GM18861 (cell line): ENCODE data around the gene UBAC2.

Experiments
- ATAC-seq: cut with Tn5 transposase; IDR thresholded peaks from one replicate; pipeline ENCODE4 v1.9.1; 2021; ENCODE audit not compliant: unreplicated experiment

Gene UBAC2

GRCh38 chr13:99307648-99308339 lies 107.1 kb downstream of the UBAC2 start:
- no peak for ATAC-seq

DNA sequence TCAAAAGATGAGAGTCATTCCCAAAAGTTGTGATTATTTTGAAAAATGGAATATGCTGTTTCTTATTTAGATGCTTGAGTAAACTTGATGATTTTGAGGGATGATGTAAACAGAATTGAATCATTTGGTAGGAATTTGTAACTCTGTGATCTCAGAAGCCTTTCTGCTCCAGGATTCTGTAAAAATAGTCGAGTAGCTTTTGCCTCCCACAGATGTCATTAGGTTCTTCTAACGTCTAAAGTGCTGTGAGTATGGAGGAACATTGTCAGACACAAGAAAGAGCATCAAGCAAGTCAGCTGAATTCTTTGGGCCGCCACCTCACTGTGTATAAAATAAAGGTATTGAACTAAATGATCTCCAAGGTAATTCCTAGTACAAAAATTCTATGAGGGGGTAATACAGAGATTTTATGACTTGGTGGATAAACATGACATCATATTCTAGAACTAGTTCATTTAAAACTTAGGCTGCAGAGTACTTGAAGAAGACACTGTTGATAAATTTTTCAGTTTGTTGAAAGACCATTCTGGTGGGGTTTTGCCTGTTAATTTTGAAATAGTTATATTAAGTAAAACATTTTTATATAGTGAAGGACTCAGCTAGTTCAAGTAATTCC lies 107.9 kb downstream of the UBAC2 start:
- no peak for ATAC-seq

GRCh38 chr13:99310382-99311031 lies 109.9 kb downstream of the UBAC2 start:
- ATAC-seq = peak; percentile 31

GRCh38 chr13:99311137-99311536 lies 110.5 kb downstream of the UBAC2 start:
- ATAC-seq = no peak

DNA sequence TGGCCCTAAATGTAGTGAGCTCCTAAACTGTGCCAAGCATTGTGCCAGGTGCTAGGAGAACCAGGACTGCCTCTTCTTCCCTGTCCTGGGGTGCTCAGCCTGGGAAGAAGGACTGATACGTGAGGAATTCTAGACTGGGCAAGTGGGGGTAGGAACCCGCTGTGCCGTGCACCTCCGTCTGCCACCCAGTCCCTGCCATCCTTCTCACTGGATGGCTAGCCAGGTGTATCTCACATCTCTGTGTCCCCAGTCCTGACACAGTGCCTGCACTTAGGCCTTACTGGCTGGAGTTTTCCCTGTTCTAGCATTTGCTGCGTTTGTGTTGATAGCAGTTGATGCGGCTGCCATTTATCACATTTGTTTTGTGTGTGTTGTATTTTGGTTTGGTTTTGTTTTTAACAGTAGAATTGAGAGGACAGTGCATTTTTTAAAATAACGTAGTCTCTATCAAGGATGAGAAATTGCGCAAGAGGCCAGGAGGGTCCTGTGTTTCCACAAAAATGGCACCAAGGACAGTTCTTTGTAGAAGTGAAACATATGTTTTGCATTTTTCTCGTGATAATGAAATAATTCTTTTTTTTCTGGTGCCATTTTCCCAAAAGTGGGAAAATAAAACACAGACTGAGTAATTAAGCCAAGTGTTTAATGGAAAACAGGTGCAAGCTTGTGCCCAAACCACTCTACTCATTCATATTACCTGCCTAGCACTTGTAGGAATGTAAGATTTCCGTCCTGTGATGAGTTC lies 111.3 kb downstream of the UBAC2 start:
- no peak for ATAC-seq

DNA sequence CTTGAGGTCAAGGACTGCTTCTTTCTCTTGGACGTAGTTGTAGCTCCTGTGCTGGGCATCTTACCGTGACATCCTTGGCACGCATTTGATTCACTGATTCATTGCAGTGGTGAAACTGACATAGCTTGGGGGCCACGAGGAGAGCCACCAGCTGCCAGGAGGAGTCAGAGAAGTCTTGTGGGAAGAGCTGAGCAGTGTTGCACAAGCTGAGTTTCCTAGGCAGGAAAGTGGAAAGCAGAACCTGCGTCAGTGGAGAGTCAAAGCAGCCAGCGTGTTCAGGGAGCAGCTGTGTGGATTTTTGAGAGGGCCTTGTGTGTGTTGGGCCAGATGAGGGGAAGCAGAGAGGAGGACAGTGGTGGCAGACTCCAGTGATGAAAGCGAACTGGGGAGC lies 111.8 kb downstream of the UBAC2 start:
- ATAC-seq = no peak

DNA sequence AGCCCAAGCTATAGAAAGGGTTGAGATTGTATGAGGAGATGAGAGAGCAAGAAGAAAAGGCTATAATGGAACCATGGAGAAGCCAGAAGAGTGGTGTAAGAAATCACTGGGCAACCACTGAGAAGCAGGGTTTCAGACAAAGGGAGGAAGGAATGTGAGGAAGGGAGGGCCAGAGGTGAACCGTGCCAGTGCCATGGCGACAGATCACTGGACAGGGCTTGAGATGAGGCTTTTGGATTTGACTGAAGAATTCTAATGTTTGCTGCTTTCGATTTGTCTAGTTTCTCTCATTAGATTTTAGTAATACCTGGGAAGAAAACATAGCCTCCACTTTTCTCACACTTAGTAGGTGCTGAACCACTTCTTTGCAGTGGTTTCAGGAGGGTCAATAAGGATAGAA lies 112.8 kb downstream of the UBAC2 start:
- no peak for ATAC-seq

DNA sequence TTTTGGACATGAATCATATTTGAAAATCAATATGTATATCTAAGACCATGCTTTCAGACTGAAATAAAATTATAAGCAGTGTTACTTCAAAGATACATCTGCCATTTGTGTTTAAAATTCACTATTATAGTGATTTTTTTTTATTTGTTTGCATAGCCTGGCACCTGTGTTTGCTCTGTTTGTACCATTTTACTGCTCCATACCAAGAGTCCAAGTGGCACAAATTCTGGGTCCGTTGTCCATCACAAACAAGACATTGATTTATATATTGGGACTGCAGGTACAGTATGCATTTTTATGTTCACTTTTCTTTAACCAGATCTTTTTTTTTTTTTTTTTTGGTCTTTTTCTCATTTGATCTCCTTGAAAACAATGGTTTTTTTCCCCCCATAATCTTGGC lies 113.3 kb downstream of the UBAC2 start:
- no peak for ATAC-seq

DNA sequence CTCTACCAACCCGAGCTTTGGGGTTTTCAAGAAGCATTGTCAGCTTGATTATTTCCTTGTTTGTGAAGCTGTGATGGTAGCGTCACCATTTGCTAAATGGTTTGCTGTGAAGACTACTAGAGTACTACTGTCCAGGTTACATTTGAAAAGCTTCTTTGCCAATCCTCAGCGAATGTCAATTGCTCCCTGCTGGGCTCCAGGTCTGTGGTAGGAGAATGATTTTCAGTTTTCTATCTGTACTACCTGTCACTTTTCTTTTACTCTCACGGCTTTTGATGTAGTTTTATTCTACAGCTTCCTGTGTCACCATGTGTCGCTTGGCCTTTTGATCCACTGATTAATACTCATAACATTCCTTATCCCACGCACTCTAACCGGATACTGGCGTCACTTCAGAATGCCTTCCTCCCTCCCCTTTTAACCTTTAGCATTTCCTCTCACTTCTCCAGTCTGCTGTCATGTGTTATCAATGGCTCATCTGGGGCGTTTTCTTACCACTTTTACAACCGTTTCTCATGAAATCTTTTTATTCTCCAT lies 114.1 kb downstream of the UBAC2 start:
- ATAC-seq = no peak

DNA sequence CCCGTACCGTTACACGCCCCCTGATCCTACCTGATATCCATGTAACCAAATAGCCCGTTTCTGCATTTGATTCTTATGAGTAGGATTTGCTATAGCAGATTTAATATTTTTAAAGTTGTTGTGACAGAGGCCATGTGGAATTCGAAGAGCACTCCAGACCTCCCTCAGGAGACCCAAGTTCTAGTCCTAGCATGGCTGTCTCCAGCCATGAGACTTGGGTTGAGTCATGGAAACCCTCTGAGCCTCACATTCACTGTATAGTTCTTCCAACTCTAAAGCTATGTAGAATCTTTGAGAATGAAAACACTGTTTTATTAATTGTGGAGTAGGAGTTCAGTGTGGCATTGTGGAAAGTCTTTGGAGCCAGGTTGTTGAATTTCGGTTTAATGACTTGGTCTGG lies 114.5 kb downstream of the UBAC2 start:
- ATAC-seq = no peak

DNA sequence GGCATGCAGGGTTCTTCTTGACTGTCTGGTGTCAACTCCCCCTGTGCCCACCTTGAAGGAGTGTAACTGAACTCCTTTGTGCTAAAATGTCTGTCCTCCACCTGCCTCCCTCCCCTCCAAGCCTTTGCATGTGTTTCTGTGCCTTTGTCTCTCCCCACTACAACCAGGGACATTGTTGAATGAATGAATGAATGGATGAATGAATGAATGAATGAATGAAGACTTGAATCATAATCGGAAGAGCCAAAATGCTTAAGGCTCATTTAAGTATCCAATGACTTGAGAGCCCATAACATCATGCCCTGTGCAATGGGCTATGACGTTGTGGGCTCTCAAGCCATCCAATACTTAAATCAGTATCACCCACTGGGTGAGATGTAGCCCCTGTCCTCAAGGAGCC lies 115.6 kb downstream of the UBAC2 start:
- no peak for ATAC-seq

- ATAC-seq = no peak
Measured at GRCh38 chr13:99316657-99317256, 116.1 kb downstream of the UBAC2 start.

- no peak for ATAC-seq
Measured at GRCh38 chr13:99320693-99321481, 120.2 kb downstream of the UBAC2 start.

- ATAC-seq = no peak
Measured at GRCh38 chr13:99321709-99322108, 121.1 kb downstream of the UBAC2 start.

DNA sequence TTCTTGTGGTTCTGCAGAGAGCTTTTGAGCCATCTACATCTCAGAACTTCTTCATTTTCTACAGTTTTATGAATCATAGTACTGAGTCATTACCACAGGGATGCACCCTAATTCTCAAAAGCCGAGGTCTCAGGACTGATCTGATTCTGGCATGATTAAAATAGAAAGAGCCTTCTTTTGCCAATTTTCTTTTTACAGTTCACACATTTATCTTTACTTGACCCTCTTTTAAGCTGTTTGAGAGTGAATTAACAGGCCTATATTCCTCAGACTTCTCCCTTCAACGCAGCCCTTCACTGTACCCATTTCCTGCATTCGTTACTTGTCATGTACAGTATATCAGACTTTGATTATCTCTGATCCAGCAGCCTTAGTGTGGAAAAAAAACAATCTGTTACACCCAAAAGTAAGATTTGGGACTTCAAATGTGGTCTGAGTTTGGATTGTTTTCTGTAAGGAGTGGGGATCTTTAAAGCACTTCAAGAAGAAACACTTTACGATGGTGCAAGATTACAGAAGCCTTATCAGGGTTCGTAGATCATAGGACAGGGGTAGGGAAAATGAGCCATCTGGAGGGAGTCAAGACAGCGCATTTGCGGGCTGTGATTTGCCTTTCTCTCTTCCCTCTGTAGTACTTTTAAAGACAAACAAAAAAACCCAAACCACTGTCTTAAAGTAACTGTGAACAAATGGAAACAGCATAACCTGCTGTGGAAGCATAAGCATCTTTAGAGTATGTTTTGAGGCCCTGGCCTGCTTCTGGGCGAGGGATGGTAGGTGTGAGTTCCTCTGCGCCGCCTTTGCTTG lies 121.8 kb downstream of the UBAC2 start:
- peak; percentile 82 for ATAC-seq

DNA sequence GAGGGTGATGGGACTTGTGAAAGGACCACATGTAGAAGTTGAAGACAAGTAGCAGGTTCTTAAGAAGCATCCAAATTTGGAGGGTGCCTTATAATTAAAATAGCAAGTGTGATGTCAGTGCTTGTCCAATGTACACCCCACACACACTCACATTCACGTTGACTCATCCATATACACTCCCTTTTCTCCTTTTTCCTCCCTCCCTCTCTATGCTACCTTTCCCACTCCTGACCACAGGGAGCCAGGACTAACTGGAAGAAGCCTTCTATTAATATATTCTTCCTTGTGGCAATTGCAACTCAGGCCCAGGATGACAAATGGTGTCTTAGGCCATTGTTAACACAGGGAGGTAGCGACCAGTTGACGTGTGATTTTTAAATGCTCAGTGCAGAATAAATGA lies 122.8 kb downstream of the UBAC2 start:
- no peak for ATAC-seq

- ATAC-seq = no peak
Measured at GRCh38 chr13:99326012-99326411, 125.4 kb downstream of the UBAC2 start.

- ATAC-seq = no peak
Measured at GRCh38 chr13:99327126-99327525, 126.5 kb downstream of the UBAC2 start.

DNA sequence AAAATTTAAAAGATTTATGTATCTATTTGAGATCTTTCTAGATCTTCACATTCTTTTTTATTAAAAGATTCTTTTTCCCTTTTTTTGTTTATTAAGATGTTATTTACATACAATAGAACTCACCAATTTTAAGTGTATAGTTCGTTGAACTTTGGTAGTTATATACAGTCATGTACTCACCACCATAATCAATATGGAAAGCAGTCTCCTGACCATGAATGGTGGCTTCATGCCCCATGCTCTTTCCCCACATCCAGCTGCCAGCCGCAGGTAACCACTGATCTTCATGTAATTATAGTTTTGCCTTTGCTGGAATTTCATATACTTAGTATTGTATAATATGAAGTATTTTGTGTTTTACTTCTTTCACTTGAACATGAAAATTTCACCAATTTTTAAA lies 127.1 kb downstream of the UBAC2 start:
- ATAC-seq = no peak
